HEK293 (cell line): ENCODE data around the gene DBN1.

ENCODE experiments used
- CTCF ChIA-PET: fragments of 350-600 bp; formaldehyde crosslinking; extraction: SDS; loops from one replicate; lab custom pipeline; 2021; ENCODE audit warnings: antibody characterized with exemption; lab: Yijun Ruan, JAX
- POLR2A ChIA-PET: fragments of 300-600 bp; formaldehyde crosslinking; extraction: SDS; loops from one replicate; lab custom pipeline; 2020; ENCODE audit warnings: antibody characterized with exemption, inconsistent platforms; lab: Yijun Ruan, JAX
- H3K27ac ChIP-seq: fragments of 200-500 bp; sonication (Bioruptor generic); 2 replicates; pipeline ENCODE4 v1.5.1; 2014; ENCODE audit warnings: low read depth, low read length, control low read depth, inconsistent platforms; ENCODE audit errors: extremely low read depth
- H3K36me3 ChIP-seq, 2 experiments: fragments of 200-500 bp in 1 of 2; sonication (Bioruptor generic) in 1 of 2; 1 replicate in 1 of 2; 2 replicates in 1 of 2; pipeline ENCODE4 v1.5.1; 2014 to 2017; ENCODE audit warnings: inconsistent platforms in 2 of 2, low read length in 2 of 2; ENCODE audit not compliant: control insufficient read depth in 2 of 2, insufficient read depth in 1 of 2
- H3K4me1 ChIP-seq: fragments of 200-500 bp; sonication (Bioruptor generic); 2 replicates; pipeline ENCODE4 v1.5.1; 2014; ENCODE audit warnings: mild to moderate bottlenecking, low read length, inconsistent platforms; ENCODE audit not compliant: control insufficient read depth, insufficient read depth
- H3K4me3 ChIP-seq: 2 replicates; pipeline ENCODE4 v1.5.1; 2011; ENCODE audit warnings: low read depth, mild to moderate bottlenecking, control low read depth, low read length, moderate library complexity
- H3K9me3 ChIP-seq: fragments of 200-500 bp; sonication (Bioruptor generic); 2 replicates; pipeline ENCODE4 v1.5.1; 2014; ENCODE audit warnings: low read depth, low read length, inconsistent platforms; ENCODE audit not compliant: control insufficient read depth, insufficient read depth
- BCL11B ChIP-seq: fragments of 450-650 bp; formaldehyde crosslinking; IDR thresholded peaks from 2 replicates; pipeline ENCODE4 v1.5.1; 2016; ENCODE audit warnings: low read depth, missing biosample characterization, missing genetic modification characterization
- EGR2 ChIP-seq: fragments of 450-650 bp; formaldehyde crosslinking; IDR thresholded peaks from 2 replicates; pipeline ENCODE4 v1.5.1; 2016; ENCODE audit warnings: low read depth, missing biosample characterization, missing genetic modification characterization
- GLIS1 ChIP-seq: fragments of 450-650 bp; formaldehyde crosslinking; IDR thresholded peaks from 2 replicates; pipeline ENCODE4 v1.5.1; 2016; ENCODE audit warnings: missing biosample characterization, missing genetic modification characterization
- KLF8 ChIP-seq: fragments of 450-650 bp; formaldehyde crosslinking; IDR thresholded peaks from 2 replicates; pipeline ENCODE4 v1.5.1; 2016; ENCODE audit warnings: missing biosample characterization, missing genetic modification characterization
- KLF9 ChIP-seq: fragments of 450-650 bp; formaldehyde crosslinking; IDR thresholded peaks from 2 replicates; pipeline ENCODE4 v1.5.1; 2016; ENCODE audit warnings: missing biosample characterization, missing genetic modification characterization, low read depth
- OSR2 ChIP-seq: fragments of 450-650 bp; formaldehyde crosslinking; IDR thresholded peaks from 2 replicates; pipeline ENCODE4 v1.5.1; 2016; ENCODE audit warnings: missing biosample characterization, missing genetic modification characterization
- SCRT2 ChIP-seq: fragments of 450-650 bp; formaldehyde crosslinking; IDR thresholded peaks from 2 replicates; pipeline ENCODE4 v1.5.1; 2016; ENCODE audit warnings: missing biosample characterization, missing genetic modification characterization
- TSHZ1 ChIP-seq: fragments of 450-650 bp; formaldehyde crosslinking; IDR thresholded peaks from 2 replicates; pipeline ENCODE4 v1.5.1; 2016; ENCODE audit warnings: missing biosample characterization, missing genetic modification characterization, borderline replicate concordance
- YY1 ChIP-seq: fragments of 450-650 bp; formaldehyde crosslinking; IDR thresholded peaks from 2 replicates; pipeline ENCODE4 v1.5.1; 2018; ENCODE audit warnings: missing biosample characterization, missing genetic modification characterization
- ZBTB20 ChIP-seq: fragments of 450-650 bp; formaldehyde crosslinking; IDR thresholded peaks from 2 replicates; pipeline ENCODE4 v1.5.1; 2016; ENCODE audit warnings: missing biosample characterization, missing genetic modification characterization
- ZBTB48 ChIP-seq: fragments of 450-650 bp; formaldehyde crosslinking; IDR thresholded peaks from 2 replicates; pipeline ENCODE4 v1.5.1; 2016; ENCODE audit warnings: missing biosample characterization, missing genetic modification characterization
- ZFHX2 ChIP-seq: fragments of 450-650 bp; formaldehyde crosslinking; conservative IDR thresholded peaks from 2 replicates; pipeline ENCODE4 v1.5.1; 2016; ENCODE audit warnings: missing biosample characterization, missing genetic modification characterization
- ZNF155 ChIP-seq: fragments of 450-650 bp; formaldehyde crosslinking; IDR thresholded peaks from 2 replicates; pipeline ENCODE4 v1.5.1; 2016; ENCODE audit warnings: missing biosample characterization, missing genetic modification characterization
- ZNF335 ChIP-seq: fragments of 450-650 bp; formaldehyde crosslinking; conservative IDR thresholded peaks from 2 replicates; pipeline ENCODE4 v1.5.1; 2016; ENCODE audit warnings: missing biosample characterization, missing genetic modification characterization
- ZNF366 ChIP-seq: fragments of 450-650 bp; formaldehyde crosslinking; conservative IDR thresholded peaks from 2 replicates; pipeline ENCODE4 v1.5.1; 2016; ENCODE audit warnings: missing biosample characterization, missing genetic modification characterization
- ZNF398 ChIP-seq: fragments of 450-650 bp; formaldehyde crosslinking; IDR thresholded peaks from 2 replicates; pipeline ENCODE4 v1.5.1; 2017; ENCODE audit warnings: missing biosample characterization, missing genetic modification characterization
- ZNF48 ChIP-seq: fragments of 450-650 bp; formaldehyde crosslinking; IDR thresholded peaks from 2 replicates; pipeline ENCODE4 v1.5.1; 2016; ENCODE audit warnings: missing biosample characterization, missing genetic modification characterization
- ZNF510 ChIP-seq: fragments of 450-650 bp; formaldehyde crosslinking; IDR thresholded peaks from 2 replicates; pipeline ENCODE4 v1.5.1; 2018; ENCODE audit warnings: mild to moderate bottlenecking, missing genetic modification characterization, missing biosample characterization; ENCODE audit not compliant: insufficient replicate concordance
- ZNF560 ChIP-seq: fragments of 450-650 bp; formaldehyde crosslinking; IDR thresholded peaks from 2 replicates; pipeline ENCODE4 v1.5.1; 2017; ENCODE audit warnings: missing biosample characterization, missing genetic modification characterization, borderline replicate concordance
- ZNF600 ChIP-seq: fragments of 450-650 bp; formaldehyde crosslinking; IDR thresholded peaks from 2 replicates; pipeline ENCODE4 v1.5.1; 2016; ENCODE audit warnings: missing biosample characterization, missing genetic modification characterization
- ZNF621 ChIP-seq: fragments of 450-650 bp; formaldehyde crosslinking; IDR thresholded peaks from 2 replicates; pipeline ENCODE4 v1.5.1; 2017; ENCODE audit warnings: missing biosample characterization, missing genetic modification characterization
- ZNF768 ChIP-seq: fragments of 450-650 bp; formaldehyde crosslinking; IDR thresholded peaks from 2 replicates; pipeline ENCODE4 v1.5.1; 2018; ENCODE audit warnings: missing biosample characterization, mild to moderate bottlenecking, missing genetic modification characterization
- ZNF843 ChIP-seq: fragments of 450-650 bp; formaldehyde crosslinking; IDR thresholded peaks from 2 replicates; pipeline ENCODE4 v1.5.1; 2016; ENCODE audit warnings: missing biosample characterization, missing genetic modification characterization

DBN1 gene

GRCh38 chr5:177475563-177476427, 2.4 kb upstream of the DBN1 start:
- TF ChIP-seq ZNF155 (tag by site-specific recombination) (no peak), SCRT2 (no peak), ZNF560 (no peak), ZNF768 (0 out of 2 replicates have a peak, but pooled peaks have one; percentile 63), BCL11B (tag by site-specific recombination) (peak; percentile 19; the same call in 1 of the 2 replicates), YY1 (tag by site-specific recombination) (no peak), ZFHX2 (tag by site-specific recombination) (peak; percentile 92), EGR2 (tag by site-specific recombination) (peak; percentile 91)
- ChIA-PET POLR2A (interaction anchor here (0.8 to 8.1 kb wide), 8 partner anchors 10 to 73 kb away, joined by 3 to 106 read pairs (median 4); partner anchors contain the start of gene PDLIM7), CTCF (interaction anchor here (0.6 to 2.8 kb wide), 11 partner anchors 9 to 156 kb away, joined by 3 to 11 read pairs (median 4); no protein-coding TSS in a partner anchor)
- H3K27ac ChIP-seq = no peak overlapping the region
- peaks cover 4% of the 10 kb centered on the region for H3K4me1 ChIP-seq
- no peaks in the 10 kb centered on the region for H3K9me3 ChIP-seq
- no peak overlapping the region for H3K4me3 ChIP-seq
- H3K36me3 ChIP-seq = peaks cover 0 to 17% of the 10 kb centered on the region in 2 experiments; a peak in 1 of 3 replicates

- no peak overlapping the region for H3K27ac ChIP-seq
- H3K9me3 ChIP-seq = no peaks in the 10 kb centered on the region
- H3K4me1 ChIP-seq = peaks cover 4% of the 10 kb centered on the region
- peak; percentile 54; the same call in 1 of the 2 replicates for TF ChIP-seq KLF9 (tag by site-specific recombination)
- TF ChIP-seq ZNF843 (tag by site-specific recombination) = no peak
- TF ChIP-seq ZBTB48 = peak; percentile 40; the same call in 1 of the 2 replicates
- TF ChIP-seq ZNF48 (tag by site-specific recombination) = no peak
- ChIA-PET CTCF (interaction anchor here (0.6 to 2.5 kb wide), 8 partner anchors 14 to 156 kb away, joined by 3 to 11 read pairs (median 6); no protein-coding TSS in a partner anchor), POLR2A (interaction anchor here (1.0 to 7.3 kb wide), 6 partner anchors 10 to 73 kb away, joined by 3 to 102 read pairs (median 5); partner anchors contain the start of gene PDLIM7)
- no peak overlapping the region for H3K4me3 ChIP-seq
- H3K36me3 ChIP-seq = peaks cover 0 to 20% of the 10 kb centered on the region in 2 experiments; a peak in 1 of 3 replicates
Observed at GRCh38 chr5:177474846-177475562, 1.6 kb upstream of the DBN1 start.

GRCh38 chr5:177474002-177474476, 605 bp upstream of the DBN1 start:
- Histone ChIP-seq H3K36me3 (peaks cover 0 to 23% of the 10 kb centered on the region in 2 experiments; a peak in 1 of 3 replicates), H3K4me1 (peaks cover 4% of the 10 kb centered on the region), H3K27ac (0 out of 2 replicates have a peak overlapping the region, but pooled peaks have one; percentile 24), H3K9me3 (no peaks in the 10 kb centered on the region), H3K4me3 (no peak overlapping the region)
- POLR2A ChIA-PET = interaction anchor here (0.7 to 7.3 kb wide), 5 partner anchors 11 to 47 kb away, joined by 3 to 102 read pairs (median 6); partner anchors contain the start of genes GRK6 and PDLIM7
- CTCF ChIA-PET = interaction anchor here (0.6 to 1.7 kb wide), 5 partner anchors 16 to 100 kb away, joined by 3 to 8 read pairs (median 4); no protein-coding TSS in a partner anchor
- peak; percentile 90 for TF ChIP-seq ZNF600 (tag by site-specific recombination)
- TF ChIP-seq ZNF398 (tag by site-specific recombination) = peak; percentile 61
- TF ChIP-seq ZNF621 = 0 out of 2 replicates have a peak, but pooled peaks have one; percentile 30
- TF ChIP-seq ZNF335 (tag by site-specific recombination) = no peak
- TF ChIP-seq BCL11B (tag by site-specific recombination) = no peak
- no peak; the same call in 1 of the 2 replicates for TF ChIP-seq OSR2 (tag by site-specific recombination)
- TF ChIP-seq ZNF366 (tag by site-specific recombination) = peak; percentile 74
- TF ChIP-seq KLF8 (tag by site-specific recombination) = no peak
- peak; percentile 27; the same call in 1 of the 2 replicates for TF ChIP-seq ZBTB20
- TF ChIP-seq ZNF510 (tag by site-specific recombination) = no peak
- no peak for TF ChIP-seq TSHZ1
- no peak for TF ChIP-seq GLIS1 (tag by site-specific recombination)
